ENCODE measurements around the gene CACNA2D4. TPM values are rescaled to one million over a fixed set of nuclear protein-coding genes. Genes with fewer than 3 reads are reported as not detected.

The CACNA2D4 gene
- total RNA-seq, 1 donor from 2014 or later: 2.8 TPM

DNA sequence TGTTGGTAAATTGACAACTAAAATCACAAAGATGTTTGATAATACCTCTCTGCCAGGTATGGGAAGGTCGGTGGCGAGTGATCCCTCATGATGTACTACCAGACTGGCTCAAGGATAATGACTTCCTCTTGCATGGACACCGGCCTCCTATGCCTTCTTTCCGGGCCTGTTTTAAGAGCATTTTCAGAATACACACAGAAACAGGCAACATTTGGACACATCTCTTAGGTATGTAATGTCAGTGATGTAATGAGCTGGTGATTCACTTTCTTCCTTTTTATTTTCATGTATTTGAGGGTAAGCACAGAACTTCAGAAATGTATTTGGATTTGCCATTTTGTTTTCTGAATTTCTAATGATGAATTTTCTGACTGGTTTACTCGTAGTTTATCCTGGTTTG is 140.7 kb downstream of the CACNA2D4 start:
- Mint-ChIP-seq H3K9me3 (no peaks in the 10 kb centered on the region), H3K4me1 (no peaks in the 10 kb centered on the region), H3K4me3 (no peak overlapping the region), H3K36me3 (ENCODE audit: low read depth) (peaks cover 63% of the 10 kb centered on the region), H3K27ac (no peak overlapping the region), H3K27me3 (no peaks in the 10 kb centered on the region)
- DNase-seq: no peak
- ATAC-seq (ENCODE audit: low read depth): no peak
- TF ChIP-seq, protein P1, sequence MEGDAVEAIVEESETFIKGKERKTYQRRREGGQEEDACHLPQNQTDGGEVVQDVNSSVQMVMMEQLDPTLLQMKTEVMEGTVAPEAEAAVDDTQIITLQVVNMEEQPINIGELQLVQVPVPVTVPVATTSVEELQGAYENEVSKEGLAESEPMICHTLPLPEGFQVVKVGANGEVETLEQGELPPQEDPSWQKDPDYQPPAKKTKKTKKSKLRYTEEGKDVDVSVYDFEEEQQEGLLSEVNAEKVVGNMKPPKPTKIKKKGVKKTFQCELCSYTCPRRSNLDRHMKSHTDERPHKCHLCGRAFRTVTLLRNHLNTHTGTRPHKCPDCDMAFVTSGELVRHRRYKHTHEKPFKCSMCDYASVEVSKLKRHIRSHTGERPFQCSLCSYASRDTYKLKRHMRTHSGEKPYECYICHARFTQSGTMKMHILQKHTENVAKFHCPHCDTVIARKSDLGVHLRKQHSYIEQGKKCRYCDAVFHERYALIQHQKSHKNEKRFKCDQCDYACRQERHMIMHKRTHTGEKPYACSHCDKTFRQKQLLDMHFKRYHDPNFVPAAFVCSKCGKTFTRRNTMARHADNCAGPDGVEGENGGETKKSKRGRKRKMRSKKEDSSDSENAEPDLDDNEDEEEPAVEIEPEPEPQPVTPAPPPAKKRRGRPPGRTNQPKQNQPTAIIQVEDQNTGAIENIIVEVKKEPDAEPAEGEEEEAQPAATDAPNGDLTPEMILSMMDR (IDR thresholded peaks at IDR 0.05): no peak
- ChIA-PET POLR2A (no interaction called here), CTCF (no interaction called here)
- intact Hi-C loops (cut with micrococcal nuclease): no loop called here

DNA sequence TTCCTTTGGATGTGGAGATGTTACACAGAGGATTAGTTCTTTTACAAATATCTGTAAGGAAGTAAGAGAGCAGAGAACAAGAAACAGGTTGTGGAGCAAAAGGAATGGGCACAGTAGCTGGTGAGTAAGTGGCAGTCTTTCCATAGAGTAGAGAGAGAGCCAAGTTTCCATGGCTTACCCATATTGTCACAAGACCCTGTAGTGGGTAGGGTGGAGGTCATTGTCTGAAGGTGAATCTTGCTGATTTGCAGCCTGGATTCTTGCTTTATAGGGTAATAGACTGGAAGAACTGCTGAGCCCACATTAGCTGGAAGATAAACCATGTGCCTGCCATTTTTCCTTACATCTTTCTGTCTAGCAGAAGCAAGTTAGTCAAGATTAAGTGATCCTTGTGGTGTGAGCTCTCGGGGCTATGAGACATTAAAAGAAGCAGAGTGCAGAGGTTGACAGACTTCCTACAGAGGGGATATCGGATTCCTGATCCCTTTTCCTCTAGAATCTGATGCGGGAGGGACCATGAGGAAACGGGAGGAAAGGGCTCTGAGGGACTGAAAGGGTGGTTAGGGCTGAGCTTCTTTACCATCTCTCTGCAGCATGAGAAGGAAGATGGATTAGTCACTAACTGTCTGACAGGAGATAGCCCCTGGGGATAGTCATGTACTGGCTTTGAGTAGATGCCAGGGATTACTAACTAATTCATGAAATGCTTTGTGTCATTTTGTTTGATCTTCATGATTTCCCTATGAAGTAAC is 142.1 kb downstream of the CACNA2D4 start:
- TF ChIP-seq, protein P1 (IDR thresholded peaks at IDR 0.05): no peak
- H3K27me3 Mint-ChIP-seq: no peaks in the 10 kb centered on the region
- H3K9me3 Mint-ChIP-seq: no peaks in the 10 kb centered on the region
- no peak for DNase-seq
- no peak overlapping the region for H3K4me3 Mint-ChIP-seq
- no peak overlapping the region for H3K27ac Mint-ChIP-seq
- no peaks in the 10 kb centered on the region for H3K4me1 Mint-ChIP-seq
- intact Hi-C loops (cut with micrococcal nuclease): no loop called here
- H3K36me3 Mint-ChIP-seq (ENCODE audit: low read depth): peaks cover 67% of the 10 kb centered on the region
- no peak for ATAC-seq (ENCODE audit: low read depth)
- ChIA-PET POLR2A (no interaction called here), CTCF (interaction anchor here (1.2 kb wide), 1 partner anchor 163 kb away, joined by 5 read pairs; no protein-coding TSS in a partner anchor)

DNA sequence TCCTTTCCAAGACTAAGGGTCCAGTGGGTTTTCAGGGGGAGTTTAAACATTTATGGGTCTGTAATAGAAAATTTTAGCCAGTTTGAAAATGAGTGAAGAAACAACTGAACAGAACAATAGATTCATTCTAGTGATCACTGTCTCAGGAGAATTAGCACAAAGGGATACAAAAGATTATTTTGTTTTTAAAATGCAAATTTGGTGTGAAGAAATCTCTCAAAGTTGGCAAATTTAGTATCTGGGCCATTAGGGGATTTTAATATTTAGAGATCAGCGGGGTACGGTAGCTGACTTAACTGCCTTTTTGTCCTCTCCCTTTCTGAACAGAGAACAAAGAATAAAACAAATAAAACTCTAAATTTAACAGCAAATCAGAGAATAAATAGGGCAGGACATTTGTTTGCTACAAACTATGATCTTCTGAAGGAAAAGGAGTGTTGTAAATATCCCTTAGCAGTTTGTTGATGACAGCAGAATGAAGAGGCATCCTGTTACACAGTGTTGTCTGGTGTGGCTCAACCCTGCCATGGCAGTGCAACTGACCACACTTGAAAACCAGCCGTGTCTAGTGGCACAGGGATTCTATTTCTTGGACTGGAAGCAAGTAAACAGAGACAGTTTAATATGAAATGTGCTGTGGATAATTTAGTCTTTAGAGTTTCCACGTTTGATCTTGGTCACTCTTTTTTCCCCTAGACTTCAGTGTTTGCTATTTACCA is 144.4 kb downstream of the CACNA2D4 start:
- Mint-ChIP-seq H3K27me3 (no peaks in the 10 kb centered on the region), H3K4me3 (no peak overlapping the region), H3K9me3 (no peaks in the 10 kb centered on the region), H3K36me3 (ENCODE audit: low read depth) (peaks cover 60% of the 10 kb centered on the region), H3K4me1 (no peaks in the 10 kb centered on the region), H3K27ac (no peak overlapping the region)
- POLR2A ChIA-PET: no interaction called here
- intact Hi-C loops (cut with micrococcal nuclease): no loop called here
- CTCF ChIA-PET: no interaction called here
- ATAC-seq (ENCODE audit: low read depth) (no peak), DNase-seq (no peak)
- TF ChIP-seq, protein P1 (IDR thresholded peaks at IDR 0.05): no peak

DNA sequence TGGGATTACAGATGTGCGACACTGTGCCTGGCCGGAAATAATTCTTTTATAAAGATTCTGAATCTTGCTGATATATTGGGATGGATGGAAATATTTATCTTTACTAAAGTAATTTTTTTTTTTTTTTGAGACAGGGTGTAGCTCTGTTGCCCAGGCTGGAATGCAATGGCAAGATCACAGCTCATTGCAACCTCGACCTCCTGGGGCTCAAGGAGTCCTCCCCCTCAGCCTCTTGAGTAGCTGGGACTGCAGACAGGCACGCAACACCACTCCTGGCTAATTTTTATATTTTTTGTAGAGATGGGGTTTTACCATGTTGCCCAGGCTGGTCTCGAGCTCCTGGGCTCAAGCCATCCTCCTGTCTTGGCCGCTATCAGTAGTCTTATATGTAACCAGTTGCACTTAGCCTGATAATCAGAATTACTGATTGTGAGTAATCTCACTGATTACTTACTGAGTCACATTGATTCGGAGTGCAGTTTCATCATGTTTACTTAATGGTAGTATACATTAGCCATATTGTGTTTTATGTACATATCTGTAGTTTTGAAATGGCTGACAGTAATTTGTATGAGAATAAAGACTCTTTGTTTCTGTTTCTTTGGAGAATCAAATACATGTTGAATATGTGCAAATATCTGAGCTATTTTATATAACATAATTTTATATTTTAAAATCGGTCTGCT is 148.5 kb downstream of the CACNA2D4 start:
- Mint-ChIP-seq H3K4me3 (no peak overlapping the region), H3K36me3 (ENCODE audit: low read depth) (peaks cover 33% of the 10 kb centered on the region), H3K27ac (no peak overlapping the region), H3K27me3 (no peaks in the 10 kb centered on the region), H3K4me1 (no peaks in the 10 kb centered on the region), H3K9me3 (no peaks in the 10 kb centered on the region)
- DNase-seq (no peak), ATAC-seq (ENCODE audit: low read depth) (no peak)
- TF ChIP-seq, protein P1 (IDR thresholded peaks at IDR 0.05): no peak
- intact Hi-C loops (cut with micrococcal nuclease): no loop called here
- CTCF ChIA-PET: no interaction called here
- POLR2A ChIA-PET: no interaction called here

DNA sequence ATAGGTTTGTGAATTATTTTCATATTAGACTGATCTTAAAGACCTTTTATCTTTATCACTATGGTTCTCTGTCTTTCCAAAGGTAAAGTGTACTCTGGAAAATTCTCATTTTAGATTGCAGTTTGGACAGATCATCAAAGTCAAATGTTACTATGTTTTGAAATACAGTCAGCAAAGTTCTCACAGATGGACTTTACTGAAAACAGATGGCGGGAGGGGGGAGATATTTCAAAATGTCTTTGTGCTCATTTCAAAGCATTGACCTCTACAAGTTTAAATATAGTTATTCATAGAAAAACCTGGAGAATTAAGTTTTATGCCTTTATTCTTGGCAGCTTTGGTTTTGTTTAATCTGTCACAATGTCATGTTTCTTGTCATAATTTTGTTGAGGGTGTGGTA is 149.8 kb downstream of the CACNA2D4 start:
- no peaks in the 10 kb centered on the region for H3K9me3 Mint-ChIP-seq
- H3K27me3 Mint-ChIP-seq: no peaks in the 10 kb centered on the region
- DNase-seq (no peak), ATAC-seq (ENCODE audit: low read depth) (no peak)
- H3K36me3 Mint-ChIP-seq (ENCODE audit: low read depth): peaks cover 26% of the 10 kb centered on the region
- no peak overlapping the region for H3K27ac Mint-ChIP-seq
- ChIA-PET CTCF (interaction anchor here (1.5 kb wide), 1 partner anchor 13 kb away, joined by 3 read pairs; no protein-coding TSS in a partner anchor), POLR2A (no interaction called here)
- H3K4me3 Mint-ChIP-seq: no peak overlapping the region
- H3K4me1 Mint-ChIP-seq: no peaks in the 10 kb centered on the region
- intact Hi-C loops (cut with micrococcal nuclease): no loop called here
- TF ChIP-seq, protein P1 (IDR thresholded peaks at IDR 0.05): no peak
